ENCODE measurements around the gene TMEM74B.

The TMEM74B gene

DNA sequence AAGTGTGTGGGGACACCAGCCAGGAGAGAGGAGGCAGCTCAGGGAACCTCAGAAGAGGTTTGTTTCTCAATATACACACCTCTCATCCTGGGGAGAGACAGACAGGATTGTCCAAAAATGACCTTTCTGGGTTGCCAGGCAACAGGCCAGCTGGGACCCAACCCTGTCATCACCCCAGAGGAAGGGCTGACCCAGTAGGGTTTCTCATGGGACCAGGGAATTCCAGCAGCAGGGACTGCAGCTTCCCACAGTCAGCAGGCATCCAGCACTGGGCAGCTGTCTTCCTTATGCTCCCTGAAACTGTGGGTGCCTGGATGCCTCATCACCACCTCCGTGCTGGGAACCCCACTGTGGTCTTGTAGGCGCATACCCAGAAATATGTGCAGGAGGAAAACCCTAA is 19.8 kb upstream of the TMEM74B start:
- no peak for DNase-seq

DNA sequence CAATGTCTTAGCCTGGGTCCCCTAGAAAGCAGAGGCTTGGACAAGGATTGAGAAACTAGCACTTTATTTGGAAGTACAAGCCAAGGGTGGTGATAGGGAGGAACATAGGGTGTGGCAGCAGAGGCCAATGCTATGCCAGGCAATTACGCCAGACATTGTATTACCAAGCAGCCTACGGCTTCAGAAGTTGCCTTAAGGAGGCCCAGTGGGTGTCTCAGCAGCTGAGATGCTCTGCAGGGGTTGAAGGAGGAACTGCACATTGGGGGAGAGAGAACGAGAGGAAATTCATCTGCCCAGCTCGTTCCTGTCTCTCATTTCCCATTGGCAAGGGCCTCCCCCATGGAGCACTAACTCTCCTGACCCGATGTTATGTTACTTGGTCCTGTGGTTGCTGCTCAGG is 19.3 kb upstream of the TMEM74B start:
- DNase-seq: no peak

DNA sequence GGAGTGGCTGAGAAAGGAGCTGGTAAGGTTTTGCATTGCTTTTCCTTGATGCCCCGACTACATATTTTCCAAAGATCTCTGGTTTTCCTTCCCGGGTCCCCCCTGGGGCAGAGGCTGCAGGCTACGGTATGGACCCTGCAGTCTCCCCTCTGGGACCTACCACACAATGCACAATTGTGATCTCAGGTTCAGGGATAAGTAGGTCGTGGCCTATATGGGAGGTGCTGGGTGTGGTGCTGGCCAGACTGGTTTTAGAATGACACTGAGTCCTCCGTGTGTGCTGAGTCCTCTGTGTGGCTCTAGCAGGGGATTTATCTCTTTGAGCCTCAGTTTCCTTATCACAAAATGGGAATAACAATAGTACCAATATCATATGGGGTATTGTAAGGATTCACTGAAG is 18.8 kb upstream of the TMEM74B start:
- no peak for DNase-seq

DNA sequence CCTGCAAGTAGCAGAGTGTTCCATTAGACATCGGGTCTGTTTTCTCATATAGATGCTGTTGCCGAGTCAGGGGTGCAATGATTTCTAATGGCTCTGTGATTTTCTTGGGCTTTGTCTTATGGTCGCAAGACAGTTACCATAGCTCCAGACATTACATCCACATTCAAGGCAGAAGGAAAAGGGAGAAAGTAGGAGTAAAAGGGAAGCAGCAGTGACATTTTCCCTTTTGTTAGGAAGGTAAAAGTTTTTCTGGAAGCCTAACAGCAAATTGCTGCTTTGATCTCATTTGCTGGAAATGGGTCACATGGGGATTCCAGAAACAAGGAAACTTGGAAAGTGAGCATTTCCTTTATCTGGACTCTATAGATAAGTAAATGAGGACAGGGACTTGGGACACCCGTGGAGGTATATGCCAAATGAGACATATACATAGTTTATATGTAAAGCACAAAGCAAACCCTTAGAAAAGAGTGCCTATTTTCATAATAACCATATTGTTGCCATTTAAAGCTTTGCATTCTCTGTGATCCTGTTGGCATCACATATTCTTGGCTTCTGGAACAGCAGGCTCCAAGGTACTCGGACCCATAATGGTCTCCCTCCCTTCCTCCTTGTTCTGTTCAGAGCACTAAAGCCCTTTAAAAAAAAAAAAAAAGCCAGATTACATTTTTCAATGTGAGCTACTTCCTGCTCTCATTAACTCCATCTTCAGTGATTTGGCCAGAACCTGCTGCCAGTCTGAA is 18.2 kb upstream of the TMEM74B start, which contains the start of gene C20orf202:
Gene C20orf202, plus strand, starts transcription at position 693 of the 743 bp plus-strand sequence. CDS start 132 bp downstream, outside the sequence.
- DNase-seq: no peak

DNA sequence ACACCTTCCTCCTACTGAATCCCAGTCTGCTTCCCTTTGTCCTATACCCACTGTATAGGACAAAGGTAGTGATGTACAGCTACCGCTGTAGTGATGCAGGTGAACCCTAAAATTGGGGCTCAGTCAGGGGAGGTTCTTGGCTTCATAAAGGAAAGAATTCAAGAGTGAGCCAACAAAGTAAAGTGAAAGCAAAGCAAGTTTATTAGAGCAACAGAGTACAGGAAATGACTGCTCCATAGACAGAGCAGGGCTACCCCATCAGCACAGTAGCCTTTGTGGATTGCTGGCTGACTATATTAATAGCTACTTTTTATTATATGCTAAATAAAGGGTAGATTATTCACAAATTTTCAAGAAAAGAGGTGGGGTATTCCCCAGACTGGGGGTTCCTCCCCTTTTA is 15.2 kb upstream of the TMEM74B start:
- DNase-seq: no peak

DNA sequence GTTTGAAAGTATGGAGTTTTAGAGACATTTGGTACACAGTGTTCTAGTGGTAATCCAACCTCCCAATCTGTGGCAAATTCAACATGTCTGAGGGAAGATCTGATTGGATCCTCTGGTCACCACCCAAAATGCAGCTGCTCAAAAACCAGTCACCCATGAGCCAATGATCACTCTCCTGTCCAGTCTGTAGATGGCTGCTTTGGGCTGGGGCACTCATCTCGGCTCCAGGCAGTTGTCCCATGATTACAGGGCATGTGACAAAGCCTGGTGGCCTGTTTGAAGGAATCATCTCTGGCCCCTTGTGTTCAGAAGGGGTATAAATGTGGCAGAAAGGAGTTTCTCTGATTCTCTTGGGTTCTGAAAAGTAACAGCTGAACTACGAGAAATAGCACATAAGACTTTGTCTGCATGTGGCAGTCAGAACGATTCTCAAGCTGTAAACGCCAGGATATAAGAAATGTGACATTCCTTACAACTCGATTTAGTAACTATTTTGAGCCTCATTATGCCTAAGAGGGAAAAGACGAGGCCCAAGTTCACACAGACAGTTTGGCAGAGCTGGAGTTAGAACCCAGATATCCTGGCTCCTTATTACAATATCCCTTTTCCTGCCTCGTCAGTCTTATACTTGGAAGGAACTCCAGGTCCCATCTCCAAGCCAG is 14.6 kb upstream of the TMEM74B start:
- DNase-seq: no peak

DNA sequence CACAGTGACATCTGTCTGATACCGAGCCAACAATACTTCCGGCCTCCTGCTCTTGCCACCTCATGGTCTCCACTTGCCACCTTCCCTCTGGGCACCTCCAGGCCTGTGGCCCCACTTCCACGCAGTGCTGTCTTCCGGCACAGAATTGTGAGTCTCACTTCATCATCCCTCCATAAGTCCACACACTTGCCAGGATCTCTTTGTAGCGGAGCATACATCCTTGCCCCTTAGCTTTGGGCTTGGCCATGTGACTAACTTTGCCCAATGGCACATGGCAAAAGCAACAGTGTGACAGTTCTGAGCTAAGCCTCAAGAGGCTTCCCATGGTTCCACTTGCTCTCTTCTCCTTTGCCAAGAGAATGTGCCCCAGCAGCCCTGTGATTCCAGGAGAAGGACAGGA is 14.0 kb upstream of the TMEM74B start:
- DNase-seq: no peak

DNA sequence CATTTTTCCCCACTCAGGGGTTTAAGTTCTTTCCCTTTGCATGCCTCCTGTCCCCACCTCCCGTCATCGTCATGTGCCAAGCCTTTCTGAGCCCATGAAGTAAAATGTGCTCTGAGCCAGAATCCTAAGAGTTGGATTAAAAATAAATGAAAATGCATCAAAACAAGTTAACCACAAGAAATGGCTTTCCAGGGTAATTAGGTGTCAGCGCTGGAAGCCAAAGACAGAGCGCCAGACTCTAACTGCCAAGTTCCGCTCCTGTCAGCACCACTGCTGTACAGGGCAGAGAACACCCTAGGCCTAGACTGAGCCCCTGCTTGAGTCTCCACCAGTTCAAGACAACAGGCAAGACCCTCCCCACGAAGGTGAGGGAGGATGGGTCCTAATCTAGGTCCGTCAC is 13.0 kb upstream of the TMEM74B start:
- no peak for DNase-seq

DNA sequence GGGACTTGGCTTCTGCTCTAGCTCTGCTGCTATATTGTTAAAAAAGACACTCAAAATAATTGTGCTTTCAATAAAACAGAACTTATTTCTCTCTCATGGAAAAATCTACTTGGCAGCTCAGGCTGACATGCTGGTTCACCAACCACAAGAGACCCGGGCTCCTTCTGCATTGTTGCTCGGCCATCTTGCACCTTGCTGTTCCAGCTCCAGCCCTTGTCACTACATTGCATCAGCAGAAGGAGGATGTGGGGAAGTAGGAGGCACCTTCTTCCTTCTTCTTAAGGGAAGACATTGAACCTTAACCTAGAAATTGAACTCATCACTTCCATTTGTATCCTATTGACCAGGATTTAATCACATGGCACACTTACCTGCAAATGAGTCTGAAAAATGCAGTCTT is 11.9 kb upstream of the TMEM74B start:
- DNase-seq: no peak

DNA sequence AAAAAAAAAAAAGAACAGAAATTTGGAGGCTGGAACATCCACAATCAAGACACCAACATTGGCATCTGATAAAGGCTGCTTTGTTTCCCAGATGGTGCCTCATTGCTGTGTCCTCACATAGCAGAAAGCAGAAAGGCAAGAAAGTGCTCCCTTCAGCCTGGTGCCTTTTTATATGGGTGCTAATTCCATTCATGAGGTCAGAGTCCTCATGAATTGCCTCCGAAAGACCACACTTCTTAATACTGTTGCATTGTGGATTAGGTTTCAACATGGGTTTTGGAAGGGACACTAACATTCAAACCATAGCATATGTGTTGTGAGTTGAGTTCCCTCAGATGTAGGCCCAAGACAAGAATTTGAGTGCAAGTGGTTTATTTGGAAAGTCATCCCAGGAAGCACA is 10.4 kb upstream of the TMEM74B start:
- DNase-seq: no peak

DNA sequence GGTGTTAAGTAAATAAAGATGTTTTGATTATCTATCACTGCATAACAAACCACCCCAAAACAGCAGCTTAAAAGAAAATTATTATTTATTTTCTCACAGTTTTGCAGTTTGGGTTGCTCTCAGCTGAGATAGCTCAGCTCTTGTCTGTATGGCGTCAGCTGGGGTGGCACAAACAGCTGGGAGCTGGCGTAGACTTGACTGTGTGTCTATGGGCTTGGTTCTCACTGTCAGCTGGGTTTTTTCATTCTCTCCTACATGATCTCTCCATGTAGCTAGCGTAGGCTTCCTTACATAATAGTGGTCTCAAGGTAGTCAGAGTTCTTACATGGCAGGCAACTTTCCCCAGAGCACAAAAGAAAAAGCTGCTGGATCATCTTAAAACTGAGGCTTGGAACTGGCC is 6.5 kb upstream of the TMEM74B start:
- DNase-seq: no peak

DNA sequence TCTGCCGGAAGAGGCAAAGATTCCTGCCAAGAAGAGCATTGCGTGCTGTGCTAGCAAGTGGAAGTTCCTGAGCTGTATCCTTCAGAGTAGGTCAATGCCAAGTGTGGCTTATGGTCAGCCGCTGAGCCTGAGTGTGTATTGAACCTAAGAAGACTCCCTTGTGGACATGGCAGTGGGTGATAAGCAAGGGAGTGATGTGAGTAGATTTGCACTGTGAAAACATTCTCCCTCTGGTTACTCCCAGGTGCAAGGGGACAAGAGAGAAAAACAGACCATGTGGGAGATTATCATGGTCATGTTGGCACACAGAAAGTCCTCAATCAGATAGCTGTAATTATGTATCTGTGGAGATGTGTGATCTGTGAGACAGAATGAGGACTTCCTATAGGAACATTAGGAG is 6.1 kb upstream of the TMEM74B start:
- DNase-seq: no peak

DNA sequence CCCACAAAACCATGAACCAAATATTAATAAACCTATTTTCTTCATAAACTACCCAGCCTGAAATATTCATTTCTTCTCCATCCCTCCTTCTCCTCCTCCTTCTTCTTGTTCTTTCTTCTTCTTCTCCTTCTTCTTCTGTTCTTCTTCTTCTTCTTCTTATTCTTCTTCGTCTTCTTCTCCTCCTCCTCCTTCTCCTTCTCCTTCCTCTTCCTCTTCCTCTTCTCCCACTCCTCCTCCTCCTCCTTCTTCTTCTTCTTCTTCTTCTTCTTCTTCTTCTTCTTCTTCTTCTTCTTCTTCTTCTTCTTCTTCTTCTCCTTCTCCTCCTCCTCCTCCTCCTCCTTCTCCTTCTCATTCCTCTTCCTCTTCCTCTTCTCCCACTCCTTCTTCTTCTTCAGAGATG is 5.0 kb upstream of the TMEM74B start:
- no peak for DNase-seq

DNA sequence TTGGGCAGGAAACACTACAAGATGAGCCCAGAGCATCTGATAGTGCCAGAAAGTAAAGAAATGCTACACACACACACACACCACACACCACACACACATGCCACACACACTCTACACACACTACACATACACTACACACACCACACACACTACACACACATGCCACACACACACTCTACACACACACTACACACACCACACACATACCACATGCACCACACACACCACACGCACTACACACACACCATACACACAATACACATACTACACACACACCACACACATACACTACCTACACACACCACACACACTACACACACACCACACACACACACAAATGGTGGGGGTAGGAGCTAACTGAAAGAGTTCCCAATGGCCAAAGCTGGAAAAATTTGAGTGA is 3.6 kb upstream of the TMEM74B start:
- no peak for DNase-seq

DNA sequence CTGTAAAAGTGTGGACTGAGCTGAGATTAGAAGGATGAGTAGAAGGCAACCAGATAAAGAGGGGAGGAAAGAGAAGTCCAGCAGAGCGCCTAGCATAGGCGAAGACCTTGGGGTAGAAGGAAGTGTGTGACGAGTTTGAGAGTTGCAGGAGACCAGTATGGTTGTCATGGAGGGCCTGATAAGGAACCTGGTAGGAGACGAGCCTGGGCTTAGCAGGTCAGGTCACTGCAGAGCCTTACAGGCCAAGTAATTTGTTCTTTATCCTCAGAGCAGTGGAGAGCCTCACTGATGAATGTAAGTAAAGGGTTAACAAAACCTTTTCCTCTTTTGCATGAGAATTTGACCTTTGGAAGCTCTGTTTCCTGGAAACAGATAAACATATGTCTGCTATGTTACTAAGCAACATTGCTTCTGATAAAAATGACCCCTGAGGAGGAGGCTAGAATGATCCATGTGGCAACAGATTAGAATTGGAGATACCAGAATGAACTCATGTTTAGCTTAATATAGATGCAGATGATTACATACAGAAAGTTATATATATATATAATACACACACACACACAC is 2.9 kb upstream of the TMEM74B start:
- DNase-seq: no peak

DNA sequence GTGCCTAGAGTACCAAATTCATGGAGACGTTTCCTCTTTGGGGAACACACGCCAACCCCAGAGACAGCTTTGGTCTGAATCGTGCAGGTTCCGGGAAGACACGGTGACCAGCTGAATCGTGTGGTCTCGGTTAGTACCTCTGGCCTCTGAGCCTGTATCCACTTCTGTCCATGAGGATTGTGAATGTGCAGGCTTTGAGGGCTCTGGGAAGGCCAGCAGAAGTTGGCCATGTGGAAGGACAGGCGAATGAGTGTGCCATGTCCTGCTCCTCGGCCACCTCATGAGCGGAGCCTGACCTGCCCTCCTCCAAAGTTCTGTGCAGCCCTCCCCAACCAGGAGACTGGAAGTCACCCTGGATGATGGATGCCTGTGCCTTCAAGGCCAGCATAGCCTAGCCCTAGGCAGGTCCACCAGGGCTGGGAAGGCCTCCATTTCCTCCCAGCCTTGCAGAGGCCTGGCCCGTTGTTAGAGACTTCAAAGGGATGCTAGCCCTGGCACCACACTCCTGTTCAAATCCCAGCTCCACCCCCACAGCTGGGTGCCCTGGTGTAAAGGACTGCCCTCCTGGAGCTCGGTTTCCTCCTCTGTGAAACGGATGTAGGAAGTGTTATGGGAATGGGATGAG is 1.7 kb upstream of the TMEM74B start:
- DNase-seq: peak; percentile 34

DNA sequence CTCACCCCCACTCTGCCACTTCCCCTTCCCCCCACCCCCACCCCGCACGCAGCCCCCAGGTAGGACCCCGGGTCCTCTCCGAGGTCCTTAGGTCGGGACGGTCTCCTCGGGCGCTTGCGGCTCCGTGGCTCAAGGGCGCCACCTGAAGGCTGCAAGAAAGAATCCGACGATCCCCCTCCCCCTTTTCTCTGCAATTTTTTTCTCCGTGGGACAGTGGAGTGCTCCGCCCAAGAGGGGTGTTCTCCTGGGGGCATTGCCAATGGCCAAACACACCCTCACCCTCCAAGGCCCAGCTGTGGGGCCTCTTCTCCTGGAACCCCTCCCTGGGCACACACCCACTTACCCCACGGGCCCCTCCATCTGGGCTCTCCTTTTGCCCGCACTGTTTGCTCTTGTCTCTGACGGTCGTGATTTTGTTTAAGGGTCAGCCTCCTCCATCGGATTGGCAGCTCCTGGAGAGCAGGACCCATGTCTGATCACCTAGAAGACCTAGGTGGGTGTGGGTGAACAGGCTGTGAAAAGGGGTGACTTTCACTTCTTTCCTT is 1.1 kb upstream of the TMEM74B start:
- peak; percentile 68 for DNase-seq

DNA sequence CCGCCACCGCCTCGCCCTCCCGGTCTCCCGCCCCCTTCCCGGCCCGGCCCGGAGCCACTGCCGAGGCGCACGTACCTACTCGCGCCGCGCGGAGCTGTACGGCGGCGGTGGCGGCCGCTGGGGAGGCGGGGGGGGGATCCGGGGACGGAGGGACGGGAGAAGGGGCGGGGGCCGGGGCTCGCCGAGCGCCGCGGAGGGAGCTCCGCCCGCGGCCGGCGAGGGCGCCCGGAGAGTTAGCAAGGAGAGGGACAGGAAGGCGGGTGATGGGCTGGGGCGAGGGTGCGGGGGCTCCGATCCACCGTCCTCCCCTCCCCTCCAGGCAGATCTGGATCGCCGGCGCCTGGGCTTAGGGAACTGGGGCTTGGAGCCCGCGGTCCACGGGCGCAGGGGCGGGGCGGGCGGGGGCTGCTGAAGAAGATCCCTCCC is 548 bp upstream of the TMEM74B start:
- DNase-seq: peak; percentile 53

DNA sequence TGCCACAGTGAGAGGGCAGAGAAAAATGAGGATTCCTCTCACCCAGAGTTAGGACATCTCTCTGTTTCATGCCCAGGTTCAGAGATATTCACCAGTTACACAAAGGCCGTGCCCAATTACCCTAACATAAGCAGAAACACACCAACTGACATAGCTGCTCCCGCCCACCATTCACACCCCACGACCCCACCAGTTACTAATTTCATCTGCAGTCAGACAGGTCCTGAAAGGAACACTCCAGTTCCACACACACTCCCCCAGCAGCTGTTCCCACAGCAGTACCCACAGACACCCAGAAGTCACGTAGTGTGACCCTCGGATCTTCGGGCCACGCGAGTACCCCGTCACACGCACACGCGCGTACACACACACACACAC is 532 bp downstream of the TMEM74B start:
- no peak for DNase-seq

DNA sequence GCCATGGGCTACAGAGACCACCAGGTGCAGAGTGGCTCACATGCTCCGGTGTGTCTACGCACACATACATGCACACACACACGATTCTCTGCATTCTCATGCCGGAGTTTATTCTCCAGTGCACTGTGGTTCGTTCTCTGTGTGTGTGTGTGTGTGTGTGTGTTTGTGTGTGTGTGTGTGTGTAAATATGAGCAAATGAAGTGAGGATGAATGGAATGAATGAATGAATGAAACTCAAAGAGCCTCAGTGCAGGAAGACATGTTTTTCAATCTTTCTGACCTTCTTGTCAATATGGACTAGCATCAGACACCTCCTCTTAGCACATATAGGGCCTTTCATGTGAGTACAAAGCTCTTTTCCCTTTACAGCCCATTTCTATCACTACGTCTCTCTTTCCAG is 1.6 kb downstream of the TMEM74B start:
- DNase-seq: no peak

DNA sequence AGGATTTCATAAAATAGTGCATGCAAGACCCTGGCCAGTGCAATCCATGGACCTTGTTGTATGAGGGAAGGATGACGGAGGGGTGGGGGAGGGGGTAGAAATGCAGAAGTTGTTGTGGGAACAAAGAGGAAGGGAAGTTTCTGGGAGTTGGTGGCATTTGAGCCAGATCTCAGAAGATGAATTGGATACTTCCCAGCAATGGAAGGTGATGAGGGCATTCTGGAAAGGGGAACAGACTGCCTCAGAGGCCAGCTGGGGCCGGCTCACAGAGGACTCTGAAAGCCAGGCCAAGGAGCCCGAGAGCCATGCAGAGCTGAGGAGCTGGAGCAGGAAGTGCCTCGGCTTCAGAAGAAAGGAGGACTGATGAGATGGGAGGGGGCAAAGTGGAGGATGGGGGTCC is 2.7 kb downstream of the TMEM74B start:
- no peak for DNase-seq

DNA sequence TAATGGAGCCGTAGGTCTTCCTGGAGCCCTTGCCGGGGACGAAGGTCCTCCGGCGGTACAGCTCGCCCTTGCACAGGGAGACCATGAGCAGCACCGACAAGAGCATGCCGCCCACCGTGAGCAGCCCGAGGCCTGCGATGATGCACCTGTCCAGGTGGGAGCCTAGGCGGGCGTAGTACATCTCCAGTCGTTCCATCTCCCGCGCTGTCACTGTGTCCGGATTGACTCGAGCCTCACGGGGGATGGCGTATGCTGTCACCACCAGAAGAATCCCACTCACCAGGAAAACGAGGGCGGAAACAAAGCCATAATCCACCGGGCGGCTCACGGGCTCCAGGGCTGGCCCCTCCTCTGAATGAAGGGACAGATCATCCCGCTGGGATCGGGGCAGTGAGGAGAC is 3.8 kb downstream of the TMEM74B start:
- no peak for DNase-seq

DNA sequence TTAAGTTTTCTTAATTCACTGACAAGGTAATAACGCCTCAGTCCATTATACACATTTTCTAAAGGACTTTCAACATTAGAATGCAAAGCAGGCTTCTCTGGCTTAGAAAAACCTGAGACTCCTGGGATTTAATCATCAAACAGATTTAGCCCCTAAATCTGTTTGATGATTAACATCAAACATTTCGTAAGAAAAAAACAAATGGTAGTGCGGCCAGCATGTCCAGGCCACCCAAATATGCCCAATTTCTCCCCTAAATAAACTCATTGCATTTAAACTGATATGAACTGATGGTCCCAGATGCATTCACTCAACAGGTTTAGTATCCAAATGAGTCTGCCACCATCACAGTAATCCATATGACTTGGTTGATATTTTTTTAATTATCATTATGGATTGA is 6.2 kb downstream of the TMEM74B start:
- DNase-seq: no peak

DNA sequence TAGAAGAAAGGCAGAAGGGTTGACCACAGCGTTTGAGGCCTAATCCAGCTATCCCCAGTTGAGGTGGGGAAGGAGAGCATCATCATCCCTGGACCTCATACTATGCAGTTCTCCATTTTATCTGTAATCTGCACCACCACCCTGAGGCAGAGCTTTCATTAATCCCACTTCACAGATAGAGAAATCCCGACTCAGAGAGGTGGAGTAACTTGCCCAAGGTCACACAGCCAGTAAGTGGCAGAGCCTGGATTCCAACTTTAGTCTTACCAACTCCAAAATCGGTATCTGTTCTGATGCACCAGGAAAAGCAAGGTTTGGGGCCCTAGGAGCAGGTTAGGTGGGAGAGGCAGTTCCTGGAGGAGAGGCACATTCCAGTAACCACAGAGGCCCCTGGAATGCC is 6.7 kb downstream of the TMEM74B start:
- no peak for DNase-seq
